Fibroblast of skin of right biceps (primary cell): ENCODE results near the gene C4BPB.

Experiments
- DNase-seq: peaks from one replicate; pipeline ENCODE4 v3.0.0-alpha.2; 2013

Gene C4BPB

GRCh38 chr1:207088161-207088560 is 499 bp upstream of the C4BPB start:
- peak; percentile 34 for DNase-seq

GRCh38 chr1:207089627-207090355 is 1.1 kb downstream of the C4BPB start:
- no peak for DNase-seq

- DNase-seq = no peak
Measured at GRCh38 chr1:207091200-207091908, 2.7 kb downstream of the C4BPB start.

- no peak for DNase-seq
Measured at GRCh38 chr1:207093944-207094343, 5.3 kb downstream of the C4BPB start.

- DNase-seq = no peak
Measured at GRCh38 chr1:207097871-207098324, 9.2 kb downstream of the C4BPB start.

- DNase-seq = no peak
Measured at GRCh38 chr1:207101720-207102119, 13.1 kb downstream of the C4BPB start.

GRCh38 chr1:207102146-207102545 is 13.5 kb downstream of the C4BPB start:
- no peak for DNase-seq

- no peak for DNase-seq
Measured at GRCh38 chr1:207102659-207103058, 14.0 kb downstream of the C4BPB start.

- no peak for DNase-seq
Measured at GRCh38 chr1:207103892-207104373, 15.3 kb downstream of the C4BPB start, which contains the start of gene C4BPA. Gene C4BPA (plus strand): TSS chr1:207104233. CDS start chr1:207113026, 8,793 bp downstream.

GRCh38 chr1:207109004-207109403 is 20.3 kb downstream of the C4BPB start:
- DNase-seq = peak; percentile 7

- no peak for DNase-seq
Measured at GRCh38 chr1:207112616-207113296, 24.1 kb downstream of the C4BPB start.

- peak; percentile 35 for DNase-seq
Measured at GRCh38 chr1:207115269-207115668, 26.6 kb downstream of the C4BPB start.

GRCh38 chr1:207124389-207124788 is 35.7 kb downstream of the C4BPB start:
- DNase-seq = no peak

- no peak for DNase-seq
Measured at GRCh38 chr1:207128336-207128921, 39.8 kb downstream of the C4BPB start.

- DNase-seq = no peak
Measured at GRCh38 chr1:207129053-207129452, 40.4 kb downstream of the C4BPB start.

- DNase-seq = no peak
Measured at GRCh38 chr1:207130252-207131036, 41.8 kb downstream of the C4BPB start.

- no peak for DNase-seq
Measured at GRCh38 chr1:207131163-207131562, 42.5 kb downstream of the C4BPB start.

GRCh38 chr1:207134581-207134980 is 45.9 kb downstream of the C4BPB start:
- DNase-seq = no peak

- no peak for DNase-seq
Measured at GRCh38 chr1:207139616-207140015, 51.0 kb downstream of the C4BPB start.

- DNase-seq = no peak
Measured at GRCh38 chr1:207140536-207140935, 51.9 kb downstream of the C4BPB start.

GRCh38 chr1:207145401-207146058 is 56.9 kb downstream of the C4BPB start:
- DNase-seq = no peak
